Caco-2 (cell line): Measurements from ENCODE around the gene CRADD. TPM values are rescaled to one million over a fixed set of nuclear protein-coding genes. Genes with fewer than 3 reads are reported as not detected.

ENCODE experiments used
- BruUV-seq: library from RNA; stranded (reverse); fragments of 400-500 nt; replicated peaks from 2 replicates; lab custom pipeline; 2021; lab: Mats Ljungman, UMichigan
- CTCF ChIA-PET: fragments of 300-600 bp; sonication (Branson Sonifier 250); formaldehyde crosslinking; loops from one replicate; lab custom pipeline; 2022; ENCODE audit warnings: antibody characterized with exemption; lab: Charles Lee
- POLR2A ChIA-PET: fragments of 300-600 bp; sonication (Branson Sonifier 250); formaldehyde crosslinking; loops from one replicate; lab custom pipeline; 2022; ENCODE audit warnings: antibody characterized with exemption; lab: Charles Lee
- DNase-seq, 2 experiments: peaks; one replicate each; pipeline versions ENCODE4 v3.0.0 to v3.0.0-alpha.2; 2020 to 2022
- H3K27me3 ChIP-seq: replicated peaks from 2 replicates; pipeline ENCODE4 v1.6.0; 2011; ENCODE audit warnings: low read length; ENCODE audit not compliant: control insufficient read depth, insufficient read depth
- H3K36me3 ChIP-seq: 2 replicates; pipeline ENCODE4 v1.5.1; 2011; ENCODE audit warnings: low read length; ENCODE audit not compliant: control insufficient read depth, insufficient read depth
- H3K4me1 ChIP-seq: fragments of 250-450 bp; sonication (Bioruptor Pico); 2 replicates; pipeline ENCODE4 v1.5.1; 2020; ENCODE audit warnings: mild to moderate bottlenecking
- H3K4me3 ChIP-seq: 2 replicates; pipeline ENCODE4 v1.5.1; 2011; ENCODE audit warnings: low read depth, mild to moderate bottlenecking, control low read depth, low read length
- H3K9me3 ChIP-seq: fragments of 250-450 bp; sonication (Bioruptor Pico); 2 replicates; pipeline ENCODE4 v1.5.1; 2020; ENCODE audit warnings: mild to moderate bottlenecking, moderate library complexity
- H3K27ac Mint-ChIP-seq: one replicate; pipeline ENCODE4 v1.8.0; 2022; ENCODE audit warnings: mixed read lengths; ENCODE audit not compliant: unreplicated experiment
- H3K27me3 Mint-ChIP-seq: one replicate; pipeline ENCODE4 v1.8.0; 2022; ENCODE audit warnings: mixed read lengths; ENCODE audit not compliant: insufficient read depth, unreplicated experiment
- H3K36me3 Mint-ChIP-seq: one replicate; pipeline ENCODE4 v1.8.0; 2022; ENCODE audit warnings: mild to moderate bottlenecking, mixed read lengths; ENCODE audit not compliant: insufficient read depth, unreplicated experiment
- H3K4me1 Mint-ChIP-seq: one replicate; pipeline ENCODE4 v1.8.0; 2022; ENCODE audit warnings: low read depth, mixed read lengths; ENCODE audit not compliant: unreplicated experiment
- H3K4me3 Mint-ChIP-seq: one replicate; pipeline ENCODE4 v1.8.0; 2022; ENCODE audit warnings: mild to moderate bottlenecking, moderate library complexity, mixed read lengths; ENCODE audit not compliant: unreplicated experiment
- H3K9me3 Mint-ChIP-seq: one replicate; pipeline ENCODE4 v1.8.0; 2022; ENCODE audit warnings: mixed read lengths; ENCODE audit not compliant: unreplicated experiment
- CTCF ChIP-seq, 2 experiments: fragments of 200-600 bp in 1 of 2; IDR thresholded peaks; 1 replicate in 1 of 2; 2 replicates in 1 of 2; pipeline versions ENCODE4 v1.5.1 to v1.8.0; 2011 to 2022; ENCODE audit warnings: antibody characterized with exemption in 1 of 2, control low read depth in 1 of 2, inconsistent platforms in 1 of 2, low read depth in 1 of 2, low read length in 1 of 2, mild to moderate bottlenecking in 1 of 2, moderate library complexity in 1 of 2; ENCODE audit not compliant: insufficient read depth in 1 of 2, severe bottlenecking in 1 of 2, unreplicated experiment in 1 of 2
- intact Hi-C: fragments of 100-400 bp; cut with micrococcal nuclease; formaldehyde crosslinking; loops from one replicate; pipeline ENCODE4 v1.10.0; 2022; ENCODE audit not compliant: unreplicated experiment
- total RNA-seq: library from RNA; stranded (reverse); gene quantifications from 2 replicates; pipeline ENCODE4 v1.2.3, GENCODE V29; 2022

CRADD gene
- total RNA-seq, 1 experiment from 2014 or later, result 29.2 TPM

- no peak for DNase-seq
- TF ChIP-seq CTCF (IDR thresholded peaks at IDR 0.05; ENCODE audit: insufficient read depth in 1 of 2, low read depth in 1 of 2, low read length in 1 of 2, severe bottlenecking in 1 of 2, unreplicated experiment in 1 of 2), result no peak
- no peak overlapping the region for H3K4me3 ChIP-seq
- Mint-ChIP-seq H3K4me3 (no peak overlapping the region), H3K9me3 (no peaks in the 10 kb centered on the region), H3K4me1 (peaks cover 41% of the 10 kb centered on the region), H3K27me3 (no peaks in the 10 kb centered on the region), H3K36me3 (peaks cover 2% of the 10 kb centered on the region), H3K27ac (no peak overlapping the region)
- BruUV-seq, result no TSS peak
- H3K4me1 ChIP-seq, result peaks cover 12% of the 10 kb centered on the region
- no peaks in the 10 kb centered on the region for H3K27me3 ChIP-seq
- CTCF ChIA-PET, result no interaction called here
- no peaks in the 10 kb centered on the region for H3K9me3 ChIP-seq
- POLR2A ChIA-PET, result no interaction called here
- no peaks in the 10 kb centered on the region for H3K36me3 ChIP-seq
- intact Hi-C loops, result no loop called here
These were observed 5.7 kb downstream of the CRADD start for GRCh38 chr12:93682846-93683261.

- peak in 1 of 2 experiments; percentile 10 for TF ChIP-seq CTCF (IDR thresholded peaks at IDR 0.05; ENCODE audit: insufficient read depth in 1 of 2, low read depth in 1 of 2, low read length in 1 of 2, severe bottlenecking in 1 of 2, unreplicated experiment in 1 of 2)
- no peaks in the 10 kb centered on the region for H3K27me3 ChIP-seq
- no TSS peak for BruUV-seq
- H3K36me3 ChIP-seq, result no peaks in the 10 kb centered on the region
- ChIA-PET POLR2A (no interaction called here), CTCF (interaction anchor here (0.6 kb wide), 1 partner anchor 418 kb away, joined by 3 read pairs; no protein-coding TSS in a partner anchor)
- H3K9me3 Mint-ChIP-seq, result no peaks in the 10 kb centered on the region
- no peaks in the 10 kb centered on the region for H3K36me3 Mint-ChIP-seq
- no peaks in the 10 kb centered on the region for H3K27me3 Mint-ChIP-seq
- intact Hi-C loops, result no loop called here
- H3K27ac Mint-ChIP-seq, result peak overlapping the region; percentile 57
- no peak for DNase-seq
- no peaks in the 10 kb centered on the region for H3K9me3 ChIP-seq
- peaks cover 39% of the 10 kb centered on the region for H3K4me1 Mint-ChIP-seq
- peaks cover 9% of the 10 kb centered on the region for H3K4me1 ChIP-seq
- no peak overlapping the region for H3K4me3 Mint-ChIP-seq
- H3K4me3 ChIP-seq, result no peak overlapping the region
These were observed 6.2 kb downstream of the CRADD start for GRCh38 chr12:93683410-93683809.

- peaks cover 14% of the 10 kb centered on the region for H3K4me1 ChIP-seq
- Mint-ChIP-seq H3K9me3 (no peaks in the 10 kb centered on the region), H3K27ac (no peak overlapping the region), H3K36me3 (no peaks in the 10 kb centered on the region), H3K4me1 (peaks cover 40% of the 10 kb centered on the region), H3K27me3 (no peaks in the 10 kb centered on the region), H3K4me3 (no peak overlapping the region)
- TF ChIP-seq CTCF (IDR thresholded peaks at IDR 0.05; ENCODE audit: insufficient read depth in 1 of 2, low read depth in 1 of 2, low read length in 1 of 2, severe bottlenecking in 1 of 2, unreplicated experiment in 1 of 2), result no peak
- intact Hi-C loops, result no loop called here
- ChIA-PET POLR2A (no interaction called here), CTCF (no interaction called here)
- BruUV-seq, result no TSS peak
- no peak for DNase-seq
- H3K27me3 ChIP-seq, result no peaks in the 10 kb centered on the region
- no peak overlapping the region for H3K4me3 ChIP-seq
- H3K9me3 ChIP-seq, result no peaks in the 10 kb centered on the region
- no peaks in the 10 kb centered on the region for H3K36me3 ChIP-seq
These were observed 7.5 kb downstream of the CRADD start for GRCh38 chr12:93684716-93685115.
